Smooth muscle cell (in vitro differentiated cells): Measurements from ENCODE around the gene FOXK2. TPM values are rescaled to one million over a fixed set of nuclear protein-coding genes. Genes with fewer than 3 reads are reported as not detected.

ENCODE experiments used
- DNase-seq: peaks from one replicate; lab custom pipeline; 2025; ENCODE audit not compliant: unreplicated experiment; lab: John Stamatoyannopoulos, UW
- H2AFZ ChIP-seq: fragments of 200-600 bp; sonication (generic); 2 replicates; pipeline ENCODE4 v1.6.0; 2016; ENCODE audit warnings: antibody characterized with exemption, low read depth, mild to moderate bottlenecking
- H3F3A ChIP-seq: fragments of 200-600 bp; sonication (generic); 2 replicates; pipeline ENCODE4 v1.6.0; 2017; ENCODE audit warnings: antibody characterized with exemption, low read depth
- H3K27ac ChIP-seq: fragments of 200-600 bp; sonication (generic); 2 replicates; pipeline ENCODE4 v1.5.1; 2016; ENCODE audit warnings: low read depth, mild to moderate bottlenecking
- H3K27me3 ChIP-seq: fragments of 200-600 bp; sonication (generic); 2 replicates; pipeline ENCODE4 v1.6.1; 2016; ENCODE audit warnings: low read depth, mild to moderate bottlenecking
- H3K36me3 ChIP-seq: fragments of 200-600 bp; sonication (generic); 2 replicates; pipeline ENCODE4 v1.5.1; 2016; ENCODE audit warnings: low read depth
- H3K4me1 ChIP-seq: fragments of 200-600 bp; sonication (generic); 2 replicates; pipeline ENCODE4 v1.5.1; 2016; ENCODE audit warnings: low read depth
- H3K4me2 ChIP-seq: fragments of 200-600 bp; sonication (generic); 2 replicates; pipeline ENCODE4 v1.6.0; 2016; ENCODE audit warnings: mild to moderate bottlenecking
- H3K4me3 ChIP-seq: fragments of 200-600 bp; sonication (generic); 2 replicates; pipeline ENCODE4 v1.5.1; 2016; ENCODE audit warnings: mild to moderate bottlenecking
- H3K79me2 ChIP-seq: fragments of 200-600 bp; sonication (generic); 2 replicates; pipeline ENCODE4 v1.6.0; 2016; ENCODE audit warnings: low read depth, mild to moderate bottlenecking
- H3K9ac ChIP-seq: fragments of 200-600 bp; sonication (generic); 2 replicates; pipeline ENCODE4 v1.6.0; 2016; ENCODE audit warnings: low read depth
- H3K9me3 ChIP-seq: fragments of 200-600 bp; sonication (generic); replicated peaks from 2 replicates; pipeline ENCODE4 v1.5.1; 2016; ENCODE audit warnings: low read depth
- H4K20me1 ChIP-seq: fragments of 200-600 bp; sonication (generic); 2 replicates; pipeline ENCODE4 v1.6.0; 2016; ENCODE audit warnings: low read depth
- CTCF ChIP-seq: fragments of 200-600 bp; sonication (generic); IDR thresholded peaks from 2 replicates; pipeline ENCODE4 v1.5.1; 2017; ENCODE audit warnings: borderline replicate concordance, mild to moderate bottlenecking, antibody characterized with exemption; ENCODE audit not compliant: insufficient read depth, poor library complexity, severe bottlenecking
- WGBS: methylation state at CpG from one replicate; pipeline ENCODE4 v1.1.7; 2016; ENCODE audit warnings: low lambda C conversion rate; 5-methylcytosine and 5-hydroxymethylcytosine counted together
- polyA plus RNA-seq: library from polyadenylated mRNA; unstranded; fragments of >200 nt; fragmentation: Nextera tagmentation; extraction: Ambion mirVana; gene quantifications from 2 replicates; pipeline ENCODE4 v1.2.1, GENCODE V29; 2016
- total RNA-seq: library from RNA; depleted of rRNA; stranded (reverse); fragments of >200 nt; gene quantifications from 2 replicates; pipeline ENCODE4 v1.2.3, GENCODE V29; 2014

Gene FOXK2
- total and polyA plus RNA-seq, 2 experiments from 2014 or later, result 25.9 to 27.1 TPM

GRCh38 chr17:82548681-82549303 lies 29.3 kb downstream of the FOXK2 start:
- DNase-seq, result no peak
- Histone ChIP-seq H3K9ac (no peak overlapping the region), H3K27me3 (no peaks in the 10 kb centered on the region), H4K20me1 (peaks cover 100% of the 10 kb centered on the region), H3F3A (peaks cover 3% of the 10 kb centered on the region), H3K9me3 (no peaks in the 10 kb centered on the region), H3K4me1 (no peaks in the 10 kb centered on the region), H3K27ac (no peak overlapping the region), H3K79me2 (peaks cover 99% of the 10 kb centered on the region), H2AFZ (no peak overlapping the region), H3K4me2 (no peak overlapping the region), H3K4me3 (no peak overlapping the region), H3K36me3 (no peaks in the 10 kb centered on the region)
- WGBS, result 80% methylated on average over 15 of the region's 15 CpGs
- TF ChIP-seq CTCF, result no peak

GRCh38 chr17:82551779-82552457 lies 32.4 kb downstream of the FOXK2 start:
- Histone ChIP-seq H3K36me3 (no peaks in the 10 kb centered on the region), H4K20me1 (peaks cover 100% of the 10 kb centered on the region), H3K9me3 (no peaks in the 10 kb centered on the region), H3K4me1 (no peaks in the 10 kb centered on the region), H3K9ac (no peak overlapping the region), H3K4me3 (no peak overlapping the region), H3F3A (peaks cover 3% of the 10 kb centered on the region), H3K4me2 (no peak overlapping the region), H3K27me3 (no peaks in the 10 kb centered on the region), H2AFZ (no peak overlapping the region), H3K79me2 (peaks cover 98% of the 10 kb centered on the region), H3K27ac (no peak overlapping the region)
- WGBS, result 86% methylated on average over 13 of the region's 13 CpGs
- peak; percentile 54 for TF ChIP-seq CTCF
- DNase-seq, result no peak

GRCh38 chr17:82552580-82552979 lies 33.0 kb downstream of the FOXK2 start:
- Histone ChIP-seq H4K20me1 (peaks cover 100% of the 10 kb centered on the region), H3K9ac (no peak overlapping the region), H3K79me2 (peaks cover 98% of the 10 kb centered on the region), H3F3A (peaks cover 3% of the 10 kb centered on the region), H3K4me3 (no peak overlapping the region), H3K4me2 (no peak overlapping the region), H3K9me3 (no peaks in the 10 kb centered on the region), H3K4me1 (no peaks in the 10 kb centered on the region), H3K36me3 (no peaks in the 10 kb centered on the region), H3K27ac (no peak overlapping the region), H3K27me3 (no peaks in the 10 kb centered on the region), H2AFZ (no peak overlapping the region)
- WGBS, result 96% methylated on average over 13 of the region's 13 CpGs
- no peak for TF ChIP-seq CTCF
- DNase-seq, result no peak
